ENCODE results near the gene ZNF804B.

ZNF804B gene

DNA sequence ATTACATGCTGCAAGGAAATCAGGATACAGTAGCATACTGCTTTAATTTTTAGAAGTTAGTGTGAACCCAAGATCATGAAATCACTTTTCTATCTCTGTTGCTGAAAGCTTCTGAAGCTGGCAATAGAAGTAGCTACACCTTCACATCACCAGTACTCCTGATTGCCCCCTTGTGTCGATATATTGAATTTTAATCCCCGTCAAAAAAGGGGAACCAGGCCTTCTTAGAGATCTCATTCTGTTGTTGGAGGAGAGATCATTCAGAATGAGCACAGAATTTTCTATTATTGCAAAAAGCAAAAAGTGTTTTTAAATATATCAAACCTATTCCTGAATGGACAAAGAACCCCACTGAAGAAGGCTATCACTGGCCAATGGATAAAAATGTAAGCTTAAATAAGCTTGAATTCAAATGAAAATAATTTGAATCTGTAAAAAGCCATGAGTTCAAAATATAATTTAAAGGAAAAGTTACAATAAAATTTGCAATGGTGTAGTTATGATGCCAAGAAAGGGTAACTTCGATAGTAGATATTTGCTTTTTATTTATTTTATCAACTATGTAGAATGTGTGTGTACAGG, 75.7 kb downstream of the ZNF804B start:
- DNase-seq (ENCODE audit: low read depth, low spot score), result no peak

GRCh38 chr7:88842201-88842600, 82.7 kb downstream of the ZNF804B start:
- no peak for DNase-seq (ENCODE audit: low read depth, low spot score)

- no peak for DNase-seq (ENCODE audit: low read depth, low spot score)
These were observed 85.6 kb downstream of the ZNF804B start for GRCh38 chr7:88845091-88845490.

- DNase-seq (ENCODE audit: low read depth, low spot score), result no peak
These were observed 91.7 kb downstream of the ZNF804B start for GRCh38 chr7:88851220-88851619.

DNA sequence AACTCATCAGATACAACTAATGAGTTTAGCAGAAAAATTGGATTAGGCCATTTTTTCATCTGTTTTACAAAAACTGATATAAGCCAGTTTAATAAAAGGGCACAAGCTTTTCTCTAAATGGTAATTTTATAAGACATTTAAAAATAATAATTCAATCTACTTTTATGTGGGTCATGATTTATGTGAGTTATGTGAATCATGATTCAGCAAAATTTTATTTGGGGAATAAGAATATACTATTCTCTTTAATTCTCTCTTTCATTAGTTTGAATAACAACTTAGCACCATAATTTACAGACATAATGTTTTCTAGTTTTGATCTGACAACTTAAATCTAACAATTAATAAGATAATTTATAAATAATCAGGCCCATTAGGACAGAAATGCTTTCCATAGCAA, 99.8 kb downstream of the ZNF804B start:
- no peak for DNase-seq (ENCODE audit: low read depth, low spot score)

- no peak for DNase-seq (ENCODE audit: low read depth, low spot score)
These were observed 106.9 kb downstream of the ZNF804B start for GRCh38 chr7:88866265-88866863.

GRCh38 chr7:88867158-88867557, 107.7 kb downstream of the ZNF804B start:
- DNase-seq (ENCODE audit: low read depth, low spot score), result no peak

GRCh38 chr7:88868456-88868855, 109.0 kb downstream of the ZNF804B start:
- DNase-seq (ENCODE audit: low read depth, low spot score), result no peak

DNA sequence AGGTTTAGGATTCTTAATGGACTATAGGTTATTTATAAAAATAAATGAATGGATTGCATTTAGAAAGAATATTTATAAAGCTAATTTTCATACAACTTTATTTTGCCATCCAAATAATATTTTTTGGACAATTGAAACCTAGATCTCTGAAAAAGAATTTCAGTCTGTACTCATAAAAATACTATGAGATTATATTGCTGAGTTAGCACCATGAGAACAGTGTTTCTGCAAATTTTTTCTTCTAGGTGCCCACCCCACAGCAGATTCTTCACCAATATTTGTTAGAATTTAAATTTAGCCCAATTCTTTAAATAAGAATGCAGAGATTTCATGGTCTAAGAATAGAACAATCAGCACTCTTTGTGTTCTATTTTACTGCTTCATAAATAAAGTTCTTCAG, 121.6 kb downstream of the ZNF804B start:
- DNase-seq (ENCODE audit: low read depth, low spot score), result no peak

GRCh38 chr7:88885131-88885530, 125.6 kb downstream of the ZNF804B start:
- DNase-seq (ENCODE audit: low read depth, low spot score), result no peak

DNA sequence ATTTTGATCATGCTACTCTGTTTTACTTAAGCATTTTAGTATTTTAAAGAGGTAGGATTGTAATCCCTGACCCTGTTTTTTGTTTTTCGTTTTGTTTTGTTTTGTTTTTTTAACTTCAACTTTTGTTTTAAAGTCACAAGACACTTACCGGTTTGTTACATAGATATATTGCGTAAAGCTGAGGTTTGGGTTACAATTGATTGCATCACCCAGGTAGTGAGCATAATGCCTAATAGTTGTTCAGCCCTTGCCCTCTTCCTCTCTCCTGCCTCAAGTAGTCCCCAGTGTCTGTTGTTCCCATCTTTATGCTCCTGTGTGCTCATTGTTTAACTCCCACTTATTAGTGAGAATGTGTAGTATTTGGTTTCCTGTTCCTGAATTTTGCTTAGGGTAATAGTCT, 129.2 kb downstream of the ZNF804B start:
- no peak for DNase-seq (ENCODE audit: low read depth, low spot score)

GRCh38 chr7:88910516-88910915, 151.0 kb downstream of the ZNF804B start:
- no peak for DNase-seq (ENCODE audit: low read depth, low spot score)

- DNase-seq (ENCODE audit: low read depth, low spot score), result no peak
These were observed 153.4 kb downstream of the ZNF804B start for GRCh38 chr7:88912852-88913251.

- DNase-seq (ENCODE audit: low read depth, low spot score), result no peak
These were observed 156.1 kb downstream of the ZNF804B start for GRCh38 chr7:88915615-88916014.

DNA sequence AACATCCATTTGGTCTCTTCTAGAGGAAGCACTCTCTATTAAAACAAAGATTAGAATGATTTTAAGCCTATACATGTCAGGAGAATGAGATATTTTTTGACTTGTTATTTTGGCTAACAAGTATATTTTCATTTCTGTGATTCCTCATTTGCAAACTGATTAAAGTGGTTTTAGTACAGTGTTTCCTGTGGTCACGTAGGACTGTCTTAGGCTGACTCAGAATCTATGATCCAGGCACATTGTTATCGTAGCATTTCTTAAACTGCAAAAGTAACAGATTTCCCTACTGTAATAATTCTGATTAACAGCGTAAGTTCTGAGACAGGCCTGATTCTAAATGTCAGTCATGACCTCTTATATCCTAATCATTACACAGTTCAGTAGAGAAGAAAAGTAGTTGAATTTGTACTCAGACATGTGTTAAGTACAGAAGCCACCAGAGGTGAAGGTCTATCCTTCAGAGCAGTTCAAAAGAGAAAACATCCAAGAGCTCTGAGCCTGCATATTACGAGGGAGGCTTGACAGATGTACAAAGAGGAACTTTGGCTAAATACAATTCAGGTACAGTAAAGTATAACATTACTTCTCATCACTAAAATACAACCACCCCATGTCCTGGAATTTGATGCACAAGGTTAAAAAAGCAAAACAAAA, 160.1 kb downstream of the ZNF804B start:
- DNase-seq (ENCODE audit: low read depth, low spot score), result no peak

DNA sequence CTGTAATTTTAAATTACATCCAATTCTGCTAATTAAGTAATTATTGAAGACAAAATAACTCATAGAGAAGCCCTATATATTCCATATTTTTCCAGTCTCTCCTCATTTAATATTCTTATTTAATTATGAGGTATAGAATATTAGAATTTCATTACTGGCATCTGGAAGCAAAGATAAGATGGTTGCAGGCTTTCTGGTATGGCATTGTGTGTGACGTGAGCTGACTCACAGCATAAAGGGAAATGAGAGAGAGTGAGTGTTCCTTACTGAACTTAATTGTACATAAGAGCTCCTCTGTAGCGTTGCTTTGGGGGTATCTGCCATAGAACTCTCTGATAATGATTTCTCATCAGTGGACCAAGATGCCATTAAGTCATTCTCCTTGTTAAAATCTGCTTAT, 163.4 kb downstream of the ZNF804B start:
- DNase-seq (ENCODE audit: low read depth, low spot score), result no peak

- no peak for DNase-seq (ENCODE audit: low read depth, low spot score)
These were observed 168.8 kb downstream of the ZNF804B start for GRCh38 chr7:88928276-88928675.

GRCh38 chr7:88929719-88930118, 170.2 kb downstream of the ZNF804B start:
- no peak for DNase-seq (ENCODE audit: low read depth, low spot score)

- DNase-seq (ENCODE audit: low read depth, low spot score), result no peak
These were observed 173.8 kb downstream of the ZNF804B start for GRCh38 chr7:88933285-88933684.

GRCh38 chr7:88942815-88943501, 183.5 kb downstream of the ZNF804B start:
- no peak for DNase-seq (ENCODE audit: low read depth, low spot score)

- no peak for DNase-seq (ENCODE audit: low read depth, low spot score)
These were observed 192.3 kb downstream of the ZNF804B start for GRCh38 chr7:88951826-88952225.

DNA sequence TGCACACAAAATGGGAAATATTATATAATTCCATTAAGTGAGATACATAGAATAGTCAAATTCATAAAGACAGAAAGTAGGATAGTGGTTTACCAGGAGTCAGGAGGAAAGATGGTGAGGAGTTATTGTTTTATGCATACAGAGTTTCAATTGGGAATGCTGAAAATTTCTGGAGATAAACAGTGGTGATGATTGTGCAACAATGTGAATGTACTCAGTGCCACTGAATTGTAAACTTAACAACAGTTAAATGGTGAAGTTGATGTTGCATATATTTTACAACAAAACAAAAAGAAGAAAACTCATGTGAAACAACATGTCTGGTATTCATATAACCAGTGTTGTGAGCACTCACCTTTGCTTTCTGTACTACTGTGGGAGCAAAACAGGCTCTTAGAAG, 204.9 kb downstream of the ZNF804B start:
- DNase-seq (ENCODE audit: low read depth, low spot score), result no peak

DNA sequence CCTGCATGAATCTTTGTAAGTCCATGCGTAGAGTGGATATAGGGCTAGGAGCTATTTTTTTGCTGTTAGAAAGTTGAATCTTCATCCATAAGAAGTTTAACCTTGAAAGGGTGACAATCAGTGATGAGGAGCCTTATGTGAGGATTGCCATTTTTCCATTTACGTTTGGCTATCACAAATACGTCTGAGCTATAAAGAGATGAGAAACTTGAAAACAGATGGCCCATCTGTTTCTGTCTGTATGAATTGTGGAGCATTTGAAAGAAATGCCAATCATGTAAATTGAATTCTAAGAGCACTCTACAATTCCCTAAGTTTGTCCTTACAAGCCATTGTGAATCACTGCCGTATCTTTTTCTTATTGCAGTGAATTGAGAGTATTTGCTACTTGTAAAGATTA, 205.9 kb downstream of the ZNF804B start:
- no peak for DNase-seq (ENCODE audit: low read depth, low spot score)

Measured in activated CD4-positive, CD25-positive, alpha-beta regulatory T cell treated with anti-CD3 and anti-CD28 coated beads, Interleukin-2, amount 50 U/mL, for 16 hours (primary cell).